Liver (tissue), 9 donors: ENCODE results near the gene CNTN3. TPM values are rescaled to one million over a fixed set of nuclear protein-coding genes. Genes with fewer than 3 reads are reported as not detected.

Experiments used
- DNase-seq: peaks from one replicate; pipeline ENCODE4 v3.0.0-alpha.2; 2017; ENCODE audit warnings: low spot score
- H3K27ac ChIP-seq, 2 donors: one replicate each; pipeline ENCODE4 v1.7.0; 2013; ENCODE audit warnings: inconsistent platforms in 2 of 2, low read length in 2 of 2, control low read depth in 1 of 2, low read depth in 1 of 2, mild to moderate bottlenecking in 1 of 2
- H3K27me3 ChIP-seq, 4 donors: one replicate each; pipeline versions ENCODE4 v1.6.1 to v1.7.0; 2013; ENCODE audit warnings: low read length in 3 of 4, inconsistent platforms in 1 of 4, mild to moderate bottlenecking in 1 of 4, moderate library complexity in 1 of 4; ENCODE audit not compliant: control insufficient read depth in 4 of 4, insufficient read depth in 4 of 4
- H3K36me3 ChIP-seq, 4 donors: one replicate each; pipeline versions ENCODE4 v1.6.1 to v1.7.0; 2013; ENCODE audit warnings: low read length in 3 of 4, mild to moderate bottlenecking in 3 of 4, low read depth in 1 of 4, moderate library complexity in 1 of 4; ENCODE audit not compliant: control insufficient read depth in 4 of 4, insufficient read depth in 3 of 4
- H3K4me1 ChIP-seq, 4 donors: one replicate each; pipeline versions ENCODE4 v1.6.1 to v1.7.0; 2013; ENCODE audit warnings: low read length in 3 of 4, mild to moderate bottlenecking in 3 of 4, moderate library complexity in 1 of 4; ENCODE audit not compliant: control insufficient read depth in 4 of 4, insufficient read depth in 4 of 4
- H3K4me3 ChIP-seq, 3 donors: one replicate each; pipeline versions ENCODE4 v1.6.1 to v1.7.0; 2013; ENCODE audit warnings: low read length in 3 of 3, control low read depth in 1 of 3, low read depth in 1 of 3, mild to moderate bottlenecking in 1 of 3
- H3K9ac ChIP-seq, 2 donors: one replicate each; pipeline ENCODE4 v1.7.0; 2013; ENCODE audit warnings: low read length in 2 of 2, mild to moderate bottlenecking in 2 of 2, moderate library complexity in 2 of 2, control low read depth in 1 of 2, low read depth in 1 of 2
- H3K9me3 ChIP-seq, 4 donors: one replicate each; pipeline versions ENCODE4 v1.6.1 to v1.7.0; 2013; ENCODE audit warnings: low read length in 3 of 4; ENCODE audit not compliant: control insufficient read depth in 4 of 4
- EGR1 ChIP-seq, 2 donors: IDR thresholded peaks; 2 replicates each; pipeline ENCODE4 v1.6.1; 2016 to 2018; ENCODE audit warnings: antibody characterized with exemption in 2 of 2, low read depth in 2 of 2
- GABPA ChIP-seq, 2 donors: IDR thresholded peaks in 1 of 2; conservative IDR thresholded peaks in 1 of 2; 2 replicates each; pipeline ENCODE4 v1.6.1; 2016; ENCODE audit warnings: antibody characterized with exemption in 2 of 2, mild to moderate bottlenecking in 1 of 2, moderate library complexity in 1 of 2
- HNF4A ChIP-seq, 2 donors: conservative IDR thresholded peaks; 2 replicates each; pipeline ENCODE4 v1.6.1; 2016; ENCODE audit warnings: antibody characterized with exemption in 2 of 2, mild to moderate bottlenecking in 2 of 2
- JUND ChIP-seq, 2 donors: IDR thresholded peaks; 2 replicates each; pipeline ENCODE4 v1.6.1; 2016; ENCODE audit warnings: antibody characterized with exemption in 2 of 2
- RXRA ChIP-seq, 2 donors: IDR thresholded peaks; 2 replicates each; pipeline ENCODE4 v1.6.1; 2017 to 2018; ENCODE audit warnings: antibody characterized with exemption in 2 of 2, mild to moderate bottlenecking in 1 of 2
- SP1 ChIP-seq: IDR thresholded peaks from 2 replicates; pipeline ENCODE4 v1.6.1; 2018; ENCODE audit warnings: antibody characterized with exemption, mild to moderate bottlenecking
- TAF1 ChIP-seq: conservative IDR thresholded peaks from 2 replicates; pipeline ENCODE4 v1.6.1; 2016; ENCODE audit warnings: antibody characterized with exemption, mild to moderate bottlenecking
- WGBS: extraction: QIAGEN DNeasy Blood & Tissue Kit; methylation state at CpG from one replicate; pipeline ENCODE4 v1.1.7; 2013; 5-methylcytosine and 5-hydroxymethylcytosine counted together
- polyA plus RNA-seq, 2 donors: library from polyadenylated mRNA; stranded (reverse) in 1 of 2; unstranded in 1 of 2; fragments of 200-250 nt in 1 of 2; fragments of >200 nt in 1 of 2; fragmentation: Nextera tagmentation in 1 of 2; extraction: Ambion mirVana in 1 of 2; gene quantifications; one replicate each; pipeline versions ENCODE4 v1.2.1 to v1.2.3, GENCODE V29; 2013 to 2015
- total RNA-seq, 2 donors: library from RNA; depleted of rRNA; stranded (reverse); fragments of >200 nt; gene quantifications; one replicate each; pipeline ENCODE4 v1.2.3, GENCODE V29; 2014
- TF ChIP-seq, protein P1 (sequence below): IDR thresholded peaks from 2 replicates; pipeline ENCODE4 v1.6.1; 2016; ENCODE audit warnings: antibody characterized with exemption
- TF ChIP-seq, protein P2 (sequence below): fragments of 150-350 bp; IDR thresholded peaks from 2 replicates; pipeline ENCODE4 v1.5.1; 2017; ENCODE audit warnings: improper control_type of control experiment, low read depth, low read length; ENCODE audit not compliant: missing input control
- TF ChIP-seq, protein P3 (sequence below): IDR thresholded peaks from 2 replicates; pipeline ENCODE4 v1.6.1; 2016; ENCODE audit warnings: antibody characterized with exemption
- TF ChIP-seq, protein P4 (sequence below): IDR thresholded peaks from 2 replicates; pipeline ENCODE4 v1.6.1; 2016; ENCODE audit warnings: antibody characterized with exemption, mild to moderate bottlenecking
- donor health status: healthy.
- donor health status: healthy.
- donor health status: healthy.
- donor health status: healthy.
- donor health status: healthy.

CNTN3 gene
- total and polyA plus RNA-seq, 4 donors: 0.09 to 1.0 (median 0.81) TPM

DNA sequence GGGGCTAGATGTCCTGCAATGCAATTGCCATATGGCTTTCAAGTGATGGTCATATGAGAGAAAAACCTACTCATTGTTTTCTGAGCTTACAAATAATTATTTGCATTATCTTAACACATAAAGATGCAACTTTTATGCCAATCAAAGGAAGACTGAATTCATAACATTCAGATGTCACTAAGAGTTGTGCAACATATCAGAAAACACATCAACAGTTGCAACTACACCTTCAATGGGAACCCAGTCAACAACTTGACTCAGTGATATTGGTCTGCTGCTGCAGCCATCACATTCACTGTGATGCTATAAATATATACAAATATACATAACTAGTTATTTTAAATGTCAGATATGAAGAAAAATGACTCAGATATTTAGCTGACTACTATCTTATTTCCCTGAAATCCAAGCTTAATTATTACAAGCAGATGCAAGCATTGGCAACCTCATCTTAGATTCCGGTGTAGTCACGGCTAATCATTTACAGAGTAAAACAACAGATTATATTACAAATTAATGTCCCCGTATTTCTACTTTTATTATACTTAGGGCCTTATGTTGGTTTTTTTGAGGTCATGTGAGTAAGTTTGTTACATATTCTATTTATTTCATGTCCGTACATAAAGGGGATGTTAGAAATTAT, 23.7 kb downstream of the CNTN3 start:
- DNase-seq: no peak
- TF ChIP-seq, protein P1, sequence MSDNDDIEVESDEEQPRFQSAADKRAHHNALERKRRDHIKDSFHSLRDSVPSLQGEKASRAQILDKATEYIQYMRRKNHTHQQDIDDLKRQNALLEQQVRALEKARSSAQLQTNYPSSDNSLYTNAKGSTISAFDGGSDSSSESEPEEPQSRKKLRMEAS: no peak
- TF ChIP-seq RXRA (IDR thresholded peaks at IDR 0.05): no peak
- TF ChIP-seq, protein P2, sequence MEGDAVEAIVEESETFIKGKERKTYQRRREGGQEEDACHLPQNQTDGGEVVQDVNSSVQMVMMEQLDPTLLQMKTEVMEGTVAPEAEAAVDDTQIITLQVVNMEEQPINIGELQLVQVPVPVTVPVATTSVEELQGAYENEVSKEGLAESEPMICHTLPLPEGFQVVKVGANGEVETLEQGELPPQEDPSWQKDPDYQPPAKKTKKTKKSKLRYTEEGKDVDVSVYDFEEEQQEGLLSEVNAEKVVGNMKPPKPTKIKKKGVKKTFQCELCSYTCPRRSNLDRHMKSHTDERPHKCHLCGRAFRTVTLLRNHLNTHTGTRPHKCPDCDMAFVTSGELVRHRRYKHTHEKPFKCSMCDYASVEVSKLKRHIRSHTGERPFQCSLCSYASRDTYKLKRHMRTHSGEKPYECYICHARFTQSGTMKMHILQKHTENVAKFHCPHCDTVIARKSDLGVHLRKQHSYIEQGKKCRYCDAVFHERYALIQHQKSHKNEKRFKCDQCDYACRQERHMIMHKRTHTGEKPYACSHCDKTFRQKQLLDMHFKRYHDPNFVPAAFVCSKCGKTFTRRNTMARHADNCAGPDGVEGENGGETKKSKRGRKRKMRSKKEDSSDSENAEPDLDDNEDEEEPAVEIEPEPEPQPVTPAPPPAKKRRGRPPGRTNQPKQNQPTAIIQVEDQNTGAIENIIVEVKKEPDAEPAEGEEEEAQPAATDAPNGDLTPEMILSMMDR: no peak
- TF ChIP-seq, protein P3, sequence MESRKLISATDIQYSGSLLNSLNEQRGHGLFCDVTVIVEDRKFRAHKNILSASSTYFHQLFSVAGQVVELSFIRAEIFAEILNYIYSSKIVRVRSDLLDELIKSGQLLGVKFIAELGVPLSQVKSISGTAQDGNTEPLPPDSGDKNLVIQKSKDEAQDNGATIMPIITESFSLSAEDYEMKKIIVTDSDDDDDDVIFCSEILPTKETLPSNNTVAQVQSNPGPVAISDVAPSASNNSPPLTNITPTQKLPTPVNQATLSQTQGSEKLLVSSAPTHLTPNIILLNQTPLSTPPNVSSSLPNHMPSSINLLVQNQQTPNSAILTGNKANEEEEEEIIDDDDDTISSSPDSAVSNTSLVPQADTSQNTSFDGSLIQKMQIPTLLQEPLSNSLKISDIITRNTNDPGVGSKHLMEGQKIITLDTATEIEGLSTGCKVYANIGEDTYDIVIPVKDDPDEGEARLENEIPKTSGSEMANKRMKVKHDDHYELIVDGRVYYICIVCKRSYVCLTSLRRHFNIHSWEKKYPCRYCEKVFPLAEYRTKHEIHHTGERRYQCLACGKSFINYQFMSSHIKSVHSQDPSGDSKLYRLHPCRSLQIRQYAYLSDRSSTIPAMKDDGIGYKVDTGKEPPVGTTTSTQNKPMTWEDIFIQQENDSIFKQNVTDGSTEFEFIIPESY: no peak
- no peak for TF ChIP-seq GABPA (IDR thresholded peaks at IDR 0.05 in 1 of 2, conservative IDR thresholded peaks at IDR 0.05 in 1 of 2)
- TF ChIP-seq, protein P4, sequence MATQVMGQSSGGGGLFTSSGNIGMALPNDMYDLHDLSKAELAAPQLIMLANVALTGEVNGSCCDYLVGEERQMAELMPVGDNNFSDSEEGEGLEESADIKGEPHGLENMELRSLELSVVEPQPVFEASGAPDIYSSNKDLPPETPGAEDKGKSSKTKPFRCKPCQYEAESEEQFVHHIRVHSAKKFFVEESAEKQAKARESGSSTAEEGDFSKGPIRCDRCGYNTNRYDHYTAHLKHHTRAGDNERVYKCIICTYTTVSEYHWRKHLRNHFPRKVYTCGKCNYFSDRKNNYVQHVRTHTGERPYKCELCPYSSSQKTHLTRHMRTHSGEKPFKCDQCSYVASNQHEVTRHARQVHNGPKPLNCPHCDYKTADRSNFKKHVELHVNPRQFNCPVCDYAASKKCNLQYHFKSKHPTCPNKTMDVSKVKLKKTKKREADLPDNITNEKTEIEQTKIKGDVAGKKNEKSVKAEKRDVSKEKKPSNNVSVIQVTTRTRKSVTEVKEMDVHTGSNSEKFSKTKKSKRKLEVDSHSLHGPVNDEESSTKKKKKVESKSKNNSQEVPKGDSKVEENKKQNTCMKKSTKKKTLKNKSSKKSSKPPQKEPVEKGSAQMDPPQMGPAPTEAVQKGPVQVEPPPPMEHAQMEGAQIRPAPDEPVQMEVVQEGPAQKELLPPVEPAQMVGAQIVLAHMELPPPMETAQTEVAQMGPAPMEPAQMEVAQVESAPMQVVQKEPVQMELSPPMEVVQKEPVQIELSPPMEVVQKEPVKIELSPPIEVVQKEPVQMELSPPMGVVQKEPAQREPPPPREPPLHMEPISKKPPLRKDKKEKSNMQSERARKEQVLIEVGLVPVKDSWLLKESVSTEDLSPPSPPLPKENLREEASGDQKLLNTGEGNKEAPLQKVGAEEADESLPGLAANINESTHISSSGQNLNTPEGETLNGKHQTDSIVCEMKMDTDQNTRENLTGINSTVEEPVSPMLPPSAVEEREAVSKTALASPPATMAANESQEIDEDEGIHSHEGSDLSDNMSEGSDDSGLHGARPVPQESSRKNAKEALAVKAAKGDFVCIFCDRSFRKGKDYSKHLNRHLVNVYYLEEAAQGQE: no peak
- TF ChIP-seq JUND (IDR thresholded peaks at IDR 0.05): no peak
- no peak for TF ChIP-seq SP1
- no peak for TF ChIP-seq TAF1

DNA sequence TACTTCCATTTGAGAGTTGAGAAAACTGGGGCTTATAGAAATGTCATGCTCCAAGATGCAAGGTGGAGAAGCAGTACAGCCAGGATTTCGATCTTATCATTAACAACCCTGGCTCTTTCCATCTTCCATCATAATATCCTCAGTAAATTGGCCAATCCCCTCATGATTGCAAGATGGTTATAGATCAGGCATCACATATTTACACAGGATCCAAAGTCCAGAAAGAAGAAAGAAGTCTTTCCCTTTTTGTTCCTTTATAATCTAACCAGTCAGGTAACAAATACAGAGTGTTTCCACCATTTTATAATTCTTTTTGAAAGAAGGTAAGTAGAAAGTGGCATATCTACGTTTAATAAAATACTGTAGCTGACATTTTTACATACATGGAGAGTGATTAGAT, 29.7 kb downstream of the CNTN3 start:
- H3K9ac ChIP-seq: no peak overlapping the region
- DNase-seq: no peak
- H3K27ac ChIP-seq: no peak overlapping the region
- TF ChIP-seq HNF4A (conservative IDR thresholded peaks at IDR 0.05) (peak in 1 of 2 donors; percentile 52), EGR1 (IDR thresholded peaks at IDR 0.05; ENCODE audit: low read depth in 2 of 2) (no peak)
- H3K27me3 ChIP-seq: no peaks in the 10 kb centered on the region
- no peak overlapping the region for H3K4me3 ChIP-seq
- peaks cover 0 to 9% (median 4%) of the 10 kb centered on the region in 4 donors for H3K4me1 ChIP-seq
- no peaks in the 10 kb centered on the region for H3K9me3 ChIP-seq
- H3K36me3 ChIP-seq: no peaks in the 10 kb centered on the region
- 79% methylated on average over 2 of the region's 2 CpGs for WGBS

More for the DNA sequence above, 23.7 kb downstream of the CNTN3 start:
- H3K27ac ChIP-seq: no peak overlapping the region
- H3K9ac ChIP-seq: no peak overlapping the region
- 45% methylated on average over 4 of the region's 4 CpGs for WGBS
- H3K4me3 ChIP-seq: no peak overlapping the region
- no peaks in the 10 kb centered on the region for H3K27me3 ChIP-seq
- peaks cover 2 to 23% (median 4%) of the 10 kb centered on the region in 4 donors for H3K4me1 ChIP-seq
- H3K36me3 ChIP-seq: no peaks in the 10 kb centered on the region
- H3K9me3 ChIP-seq: no peaks in the 10 kb centered on the region
